Measurements from ENCODE around the gene NDUFB5. TPM values are rescaled to one million over a fixed set of nuclear protein-coding genes. Genes with fewer than 3 reads are reported as not detected.

NDUFB5 gene
- total RNA-seq, 1 experiment from 2014 or later = 96.2 TPM

DNA sequence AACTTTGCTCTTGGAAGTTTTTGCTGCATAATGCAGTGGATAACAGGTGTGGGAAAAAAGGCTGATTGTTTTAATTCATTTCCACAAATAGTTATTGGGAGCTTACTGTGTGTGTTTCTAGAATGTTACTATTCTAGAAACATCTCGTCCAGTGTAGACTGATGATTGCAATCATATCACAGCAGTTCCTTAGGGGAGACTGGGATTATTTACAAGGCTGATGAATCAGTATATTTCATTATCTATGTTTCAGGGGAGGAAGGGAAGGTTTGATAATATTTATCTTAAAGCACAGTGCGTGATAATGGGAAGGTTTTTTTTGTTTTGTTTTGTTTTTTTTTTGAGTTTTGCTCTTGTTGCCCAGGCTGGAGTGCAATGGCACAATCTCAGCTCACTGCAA lies 50.6 kb downstream of the NDUFB5 start:
- Histone ChIP-seq H3K9me3 (ENCODE audit: low read depth, low read length, poor library complexity, severe bottlenecking) (no peaks in the 10 kb centered on the region), H3K4me1 (ENCODE audit: insufficient read depth, low read length, poor library complexity, severe bottlenecking) (peaks cover 19% of the 10 kb centered on the region), H3K27me3 (replicated peaks; ENCODE audit: insufficient read depth, low read depth, low read length, poor library complexity) (no peaks in the 10 kb centered on the region), H3K27ac (ENCODE audit: low read depth, low read length, poor library complexity, severe bottlenecking) (no peak overlapping the region), H3K36me3 (ENCODE audit: insufficient read depth, low read length, poor library complexity, severe bottlenecking) (no peaks in the 10 kb centered on the region), H3K4me3 (ENCODE audit: low read depth, low read length, poor library complexity, severe bottlenecking) (peak overlapping the region; percentile 94)
- intact Hi-C loops (cut with micrococcal nuclease; ENCODE audit: unreplicated experiment) = no loop called here
- CTCF ChIA-PET = no interaction called here
- POLR2A ChIA-PET (ENCODE audit: low non-redundant PET) = no interaction called here
- no peak for TF ChIP-seq CTCF (conservative IDR thresholded peaks at IDR 0.05; ENCODE audit: low read depth, low read length)
- TF ChIP-seq EZH2 (IDR thresholded peaks at IDR 0.05; ENCODE audit: borderline replicate concordance, low read depth, low read length, poor library complexity, severe bottlenecking) = no peak
- no peak for DNase-seq (ENCODE audit: low spot score)
- BruUV-seq (replicated peaks) = no TSS peak

- TF ChIP-seq CTCF (conservative IDR thresholded peaks at IDR 0.05; ENCODE audit: low read depth, low read length) (no peak), EZH2 (IDR thresholded peaks at IDR 0.05; ENCODE audit: borderline replicate concordance, low read depth, low read length, poor library complexity, severe bottlenecking) (no peak)
- no peaks in the 10 kb centered on the region for H3K9me3 ChIP-seq (ENCODE audit: low read depth, low read length, poor library complexity, severe bottlenecking)
- H3K4me1 ChIP-seq (ENCODE audit: insufficient read depth, low read length, poor library complexity, severe bottlenecking) = peaks cover 19% of the 10 kb centered on the region
- BruUV-seq (replicated peaks) = no TSS peak
- CTCF ChIA-PET = no interaction called here
- no peak for DNase-seq (ENCODE audit: low spot score)
- H3K4me3 ChIP-seq (ENCODE audit: low read depth, low read length, poor library complexity, severe bottlenecking) = no peak overlapping the region
- H3K27me3 ChIP-seq (replicated peaks; ENCODE audit: insufficient read depth, low read depth, low read length, poor library complexity) = no peaks in the 10 kb centered on the region
- no peaks in the 10 kb centered on the region for H3K36me3 ChIP-seq (ENCODE audit: insufficient read depth, low read length, poor library complexity, severe bottlenecking)
- POLR2A ChIA-PET (ENCODE audit: low non-redundant PET) = no interaction called here
- H3K27ac ChIP-seq (ENCODE audit: low read depth, low read length, poor library complexity, severe bottlenecking) = no peak overlapping the region
- intact Hi-C loops (cut with micrococcal nuclease; ENCODE audit: unreplicated experiment) = no loop called here
Measured at GRCh38 chr3:179658606-179659005, 54.0 kb downstream of the NDUFB5 start.

- Histone ChIP-seq H3K36me3 (ENCODE audit: insufficient read depth, low read length, poor library complexity, severe bottlenecking) (no peaks in the 10 kb centered on the region), H3K27ac (ENCODE audit: low read depth, low read length, poor library complexity, severe bottlenecking) (no peak overlapping the region), H3K4me1 (ENCODE audit: insufficient read depth, low read length, poor library complexity, severe bottlenecking) (peaks cover 17% of the 10 kb centered on the region), H3K27me3 (replicated peaks; ENCODE audit: insufficient read depth, low read depth, low read length, poor library complexity) (no peaks in the 10 kb centered on the region), H3K9me3 (ENCODE audit: low read depth, low read length, poor library complexity, severe bottlenecking) (no peaks in the 10 kb centered on the region), H3K4me3 (ENCODE audit: low read depth, low read length, poor library complexity, severe bottlenecking) (no peak overlapping the region)
- ChIA-PET CTCF (interaction anchor here (0.7 kb wide), 1 partner anchor 11 kb away, joined by 10 read pairs; no protein-coding TSS in a partner anchor), POLR2A (ENCODE audit: low non-redundant PET) (no interaction called here)
- no TSS peak for BruUV-seq (replicated peaks)
- intact Hi-C loops (cut with micrococcal nuclease; ENCODE audit: unreplicated experiment) = no loop called here
- no peak for TF ChIP-seq CTCF (conservative IDR thresholded peaks at IDR 0.05; ENCODE audit: low read depth, low read length)
- no peak for TF ChIP-seq EZH2 (IDR thresholded peaks at IDR 0.05; ENCODE audit: borderline replicate concordance, low read depth, low read length, poor library complexity, severe bottlenecking)
- no peak for DNase-seq (ENCODE audit: low spot score)
Measured at GRCh38 chr3:179660872-179661271, 56.3 kb downstream of the NDUFB5 start.
